Lower leg skin (tissue), 3 donors: ENCODE results near the gene PICALM.

Experiments used
- POLR2A ChIP-seq, 2 donors: fragments of 450-650 bp; IDR thresholded peaks; one replicate each; pipeline ENCODE4 v1.6.1; 2016 to 2017; ENCODE audit warnings: antibody characterized with exemption in 2 of 2, mild to moderate bottlenecking in 1 of 2, moderate library complexity in 1 of 2
- TF ChIP-seq, protein P1 (sequence below), 3 donors: fragments of 450-650 bp; IDR thresholded peaks; one replicate each; pipeline ENCODE4 v1.5.1; 2016; ENCODE audit warnings: antibody characterized with exemption in 3 of 3, mild to moderate bottlenecking in 3 of 3, moderate library complexity in 2 of 3

- TF ChIP-seq, protein P1, sequence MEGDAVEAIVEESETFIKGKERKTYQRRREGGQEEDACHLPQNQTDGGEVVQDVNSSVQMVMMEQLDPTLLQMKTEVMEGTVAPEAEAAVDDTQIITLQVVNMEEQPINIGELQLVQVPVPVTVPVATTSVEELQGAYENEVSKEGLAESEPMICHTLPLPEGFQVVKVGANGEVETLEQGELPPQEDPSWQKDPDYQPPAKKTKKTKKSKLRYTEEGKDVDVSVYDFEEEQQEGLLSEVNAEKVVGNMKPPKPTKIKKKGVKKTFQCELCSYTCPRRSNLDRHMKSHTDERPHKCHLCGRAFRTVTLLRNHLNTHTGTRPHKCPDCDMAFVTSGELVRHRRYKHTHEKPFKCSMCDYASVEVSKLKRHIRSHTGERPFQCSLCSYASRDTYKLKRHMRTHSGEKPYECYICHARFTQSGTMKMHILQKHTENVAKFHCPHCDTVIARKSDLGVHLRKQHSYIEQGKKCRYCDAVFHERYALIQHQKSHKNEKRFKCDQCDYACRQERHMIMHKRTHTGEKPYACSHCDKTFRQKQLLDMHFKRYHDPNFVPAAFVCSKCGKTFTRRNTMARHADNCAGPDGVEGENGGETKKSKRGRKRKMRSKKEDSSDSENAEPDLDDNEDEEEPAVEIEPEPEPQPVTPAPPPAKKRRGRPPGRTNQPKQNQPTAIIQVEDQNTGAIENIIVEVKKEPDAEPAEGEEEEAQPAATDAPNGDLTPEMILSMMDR (IDR thresholded peaks at IDR 0.05): no peak
- TF ChIP-seq POLR2A (IDR thresholded peaks at IDR 0.05): no peak
Observed at GRCh38 chr11:85923455-85923854, 145.4 kb downstream of the PICALM start.
